ENCODE results near the gene RB1. TPM values are rescaled to one million over a fixed set of nuclear protein-coding genes. Genes with fewer than 3 reads are reported as not detected.

RB1 gene
- total RNA-seq, 2 donors from 2014 or later = 18.7 to 20.1 TPM

DNA sequence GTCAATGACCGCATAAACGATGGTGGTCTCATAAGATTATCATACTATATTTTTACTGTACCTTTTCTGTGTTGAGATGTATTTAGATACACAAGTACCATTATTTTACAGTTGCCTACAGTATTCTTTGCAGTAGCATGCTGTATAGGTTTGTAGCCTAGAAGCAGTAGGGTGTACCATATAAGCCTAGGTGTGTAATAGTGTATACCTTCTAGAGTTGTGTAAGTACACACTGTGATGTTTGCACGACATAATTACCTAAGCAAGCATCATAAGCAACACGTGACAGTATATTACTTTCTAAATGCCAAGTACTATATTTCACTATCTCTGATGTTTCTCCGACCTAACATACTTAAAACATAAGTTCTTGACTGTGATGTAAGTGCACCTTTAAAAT lies 106.6 kb downstream of the RB1 start:
- peak overlapping the region; percentile 16 for H3K4me3 ChIP-seq (ENCODE audit: low read length)
- Mint-ChIP-seq H3K9me3 (no peaks in the 10 kb centered on the region), H3K4me1 (peaks cover 14% of the 10 kb centered on the region), H3K4me3 (peak overlapping the region; percentile 77), H3K27ac (no peak overlapping the region), H3K36me3 (ENCODE audit: low read depth) (no peaks in the 10 kb centered on the region), H3K27me3 (ENCODE audit: insufficient read depth) (no peaks in the 10 kb centered on the region)
- H3K27ac ChIP-seq (ENCODE audit: low read depth, low read length) = no peak overlapping the region
- H3K36me3 ChIP-seq (ENCODE audit: control insufficient read depth, insufficient read depth, low read length) = no peaks in the 10 kb centered on the region
- no peaks in the 10 kb centered on the region for H3K9me3 ChIP-seq (ENCODE audit: control insufficient read depth, low read length)
- DNase-seq = no peak
- H3K27me3 ChIP-seq (ENCODE audit: control insufficient read depth, insufficient read depth, low read length, poor library complexity, severe bottlenecking) = no peaks in the 10 kb centered on the region
- H3K4me1 ChIP-seq (ENCODE audit: control insufficient read depth, insufficient read depth, low read length) = peaks cover 2% of the 10 kb centered on the region
- 80 to 89% methylated on average over 1 to 4 of the region's 5 CpGs for WGBS, 2 experiments (ENCODE audit: insufficient coverage in 1 of 2, insufficient read length in 1 of 2)
- TF ChIP-seq, protein P1, sequence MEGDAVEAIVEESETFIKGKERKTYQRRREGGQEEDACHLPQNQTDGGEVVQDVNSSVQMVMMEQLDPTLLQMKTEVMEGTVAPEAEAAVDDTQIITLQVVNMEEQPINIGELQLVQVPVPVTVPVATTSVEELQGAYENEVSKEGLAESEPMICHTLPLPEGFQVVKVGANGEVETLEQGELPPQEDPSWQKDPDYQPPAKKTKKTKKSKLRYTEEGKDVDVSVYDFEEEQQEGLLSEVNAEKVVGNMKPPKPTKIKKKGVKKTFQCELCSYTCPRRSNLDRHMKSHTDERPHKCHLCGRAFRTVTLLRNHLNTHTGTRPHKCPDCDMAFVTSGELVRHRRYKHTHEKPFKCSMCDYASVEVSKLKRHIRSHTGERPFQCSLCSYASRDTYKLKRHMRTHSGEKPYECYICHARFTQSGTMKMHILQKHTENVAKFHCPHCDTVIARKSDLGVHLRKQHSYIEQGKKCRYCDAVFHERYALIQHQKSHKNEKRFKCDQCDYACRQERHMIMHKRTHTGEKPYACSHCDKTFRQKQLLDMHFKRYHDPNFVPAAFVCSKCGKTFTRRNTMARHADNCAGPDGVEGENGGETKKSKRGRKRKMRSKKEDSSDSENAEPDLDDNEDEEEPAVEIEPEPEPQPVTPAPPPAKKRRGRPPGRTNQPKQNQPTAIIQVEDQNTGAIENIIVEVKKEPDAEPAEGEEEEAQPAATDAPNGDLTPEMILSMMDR (conservative IDR thresholded peaks at IDR 0.05) = no peak
- no peak overlapping the region for H3K9ac ChIP-seq (ENCODE audit: extremely low read depth, low read length, poor library complexity, severe bottlenecking)

- peak overlapping the region; percentile 89 for H3K27ac Mint-ChIP-seq
- H3K9ac ChIP-seq (ENCODE audit: extremely low read depth, low read length, poor library complexity, severe bottlenecking) = peak overlapping the region; percentile 52
These were observed 107.7 kb downstream of the RB1 start for GRCh38 chr13:48411147-48411794.

GRCh38 chr13:48411841-48412531 lies 108.4 kb downstream of the RB1 start:
- Histone ChIP-seq H3K4me1 (ENCODE audit: control insufficient read depth, insufficient read depth, low read length) (peaks cover 2% of the 10 kb centered on the region), H3K9me3 (ENCODE audit: control insufficient read depth, low read length) (no peaks in the 10 kb centered on the region), H3K27ac (ENCODE audit: low read depth, low read length) (peak overlapping the region; percentile 34), H3K9ac (ENCODE audit: extremely low read depth, low read length, poor library complexity, severe bottlenecking) (peak overlapping the region; percentile 52), H3K4me3 (ENCODE audit: low read length) (peak overlapping the region; percentile 90), H3K36me3 (ENCODE audit: control insufficient read depth, insufficient read depth, low read length) (no peaks in the 10 kb centered on the region), H3K27me3 (ENCODE audit: control insufficient read depth, insufficient read depth, low read length, poor library complexity, severe bottlenecking) (no peaks in the 10 kb centered on the region)
- H3K27ac Mint-ChIP-seq = peak overlapping the region; percentile 89
- peak overlapping the region; percentile 77 for H3K4me3 Mint-ChIP-seq
- H3K27me3 Mint-ChIP-seq (ENCODE audit: insufficient read depth) = no peaks in the 10 kb centered on the region
- TF ChIP-seq, protein P1 (conservative IDR thresholded peaks at IDR 0.05) = no peak
- peaks cover 14% of the 10 kb centered on the region for H3K4me1 Mint-ChIP-seq
- WGBS, 2 experiments (ENCODE audit: insufficient coverage in 1 of 2, insufficient read length in 1 of 2) = 6 to 7% methylated on average over 8 to 13 of the region's 13 CpGs
- no peak for DNase-seq
- H3K9me3 Mint-ChIP-seq = peaks cover 2% of the 10 kb centered on the region
- H3K36me3 Mint-ChIP-seq (ENCODE audit: low read depth) = peaks cover 6% of the 10 kb centered on the region

More at GRCh38 chr13:48411147-48411794, 107.7 kb downstream of the RB1 start:
- Mint-ChIP-seq H3K4me1 (peaks cover 14% of the 10 kb centered on the region), H3K4me3 (peak overlapping the region; percentile 77), H3K27me3 (ENCODE audit: insufficient read depth) (no peaks in the 10 kb centered on the region), H3K9me3 (no peaks in the 10 kb centered on the region), H3K36me3 (ENCODE audit: low read depth) (peaks cover 4% of the 10 kb centered on the region)
- DNase-seq = no peak
- 4% methylated on average over 1 of the region's 1 CpG; no CpG with 5 or more reads in 1 of the 2 experiments for WGBS, 2 experiments (ENCODE audit: insufficient coverage in 1 of 2, insufficient read length in 1 of 2)
- TF ChIP-seq, protein P1 (conservative IDR thresholded peaks at IDR 0.05) = no peak
- no peaks in the 10 kb centered on the region for H3K27me3 ChIP-seq (ENCODE audit: control insufficient read depth, insufficient read depth, low read length, poor library complexity, severe bottlenecking)
- H3K36me3 ChIP-seq (ENCODE audit: control insufficient read depth, insufficient read depth, low read length) = no peaks in the 10 kb centered on the region
- peak overlapping the region; percentile 90 for H3K4me3 ChIP-seq (ENCODE audit: low read length)
- H3K4me1 ChIP-seq (ENCODE audit: control insufficient read depth, insufficient read depth, low read length) = peaks cover 2% of the 10 kb centered on the region
- H3K9me3 ChIP-seq (ENCODE audit: control insufficient read depth, low read length) = no peaks in the 10 kb centered on the region
- peak overlapping the region; percentile 8 for H3K27ac ChIP-seq (ENCODE audit: low read depth, low read length)
